CD4-positive, alpha-beta T cell treated with Interleukin-15 for 1 hour (primary cell): ENCODE data around the gene FBXW10.
"Not testable (repeated sequence)": the region's sequence is repeated elsewhere in the genome, so short reads cannot be mapped to it uniquely, and the experiment has no call there.

Experiments used
- DNase-seq: peaks from one replicate; pipeline ENCODE4 v3.0.0-alpha.2; 2020

Gene FBXW10

DNA sequence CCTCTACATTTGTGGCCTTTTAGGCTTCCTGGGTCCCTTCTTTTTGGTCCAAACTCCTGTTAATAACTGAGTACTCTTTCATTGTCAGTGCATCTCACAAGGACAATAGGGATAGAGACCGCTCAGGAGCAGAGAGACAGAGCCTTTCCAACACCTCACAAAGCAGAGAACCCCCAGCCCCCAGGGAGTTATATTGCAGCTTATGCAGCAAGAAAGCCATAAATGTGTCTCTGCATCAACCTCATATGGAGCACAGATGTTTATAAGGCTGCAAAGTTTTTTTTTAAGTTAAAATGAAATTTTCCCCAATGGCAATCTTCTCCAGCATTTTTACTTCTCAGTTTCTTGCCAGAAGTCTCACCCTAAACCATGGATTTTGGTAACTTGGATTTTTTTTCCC, 6.4 kb downstream of the FBXW10 start:
- not testable (repeated sequence) for DNase-seq

DNA sequence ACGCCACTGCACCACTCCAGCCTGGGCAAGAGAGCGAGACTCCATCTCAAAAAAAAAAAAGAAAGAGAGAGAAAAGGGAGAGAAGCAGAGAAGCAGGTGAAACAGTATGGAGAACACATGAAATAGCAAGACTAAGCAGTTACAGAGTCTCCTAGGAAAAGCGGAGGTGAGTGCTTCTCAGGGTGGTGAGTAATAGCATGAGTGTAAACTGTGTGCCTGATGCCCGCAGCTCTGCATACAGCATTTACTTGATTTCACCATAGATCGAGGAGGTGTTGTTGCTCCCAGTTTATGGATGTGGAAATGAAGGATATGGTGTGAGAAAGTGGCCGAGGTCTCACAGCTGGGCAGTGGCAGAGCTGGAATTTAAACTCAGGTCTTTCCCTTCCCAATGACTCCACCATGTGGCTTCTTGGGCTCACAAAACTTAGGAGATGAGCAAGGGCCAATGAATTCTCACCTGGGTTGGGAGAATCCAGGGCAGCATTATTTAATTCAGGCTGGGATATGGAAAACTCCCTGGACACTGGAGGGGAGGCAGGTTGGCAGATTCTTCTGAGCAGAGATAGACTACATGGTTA, 10.1 kb downstream of the FBXW10 start:
- DNase-seq = not testable (repeated sequence)

DNA sequence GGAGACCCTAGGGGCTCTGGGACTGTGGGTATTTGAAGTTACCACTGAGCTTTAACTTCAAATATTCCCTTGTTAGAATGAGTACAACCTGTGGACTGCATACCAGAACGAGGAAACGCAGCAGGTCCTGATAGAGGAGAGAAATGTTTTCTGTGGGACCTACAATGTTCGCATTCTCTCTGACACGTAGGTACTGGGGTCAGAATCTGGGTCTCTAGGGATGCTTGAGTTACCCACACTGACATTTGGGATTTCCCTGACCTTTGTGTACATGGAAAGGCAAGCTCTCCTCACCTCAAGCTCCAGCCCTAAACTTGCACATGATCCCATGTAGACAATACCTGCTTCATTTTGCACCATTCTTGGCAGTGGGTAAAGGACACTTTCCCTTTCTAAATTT, 12.1 kb downstream of the FBXW10 start:
- DNase-seq = not testable (repeated sequence)

DNA sequence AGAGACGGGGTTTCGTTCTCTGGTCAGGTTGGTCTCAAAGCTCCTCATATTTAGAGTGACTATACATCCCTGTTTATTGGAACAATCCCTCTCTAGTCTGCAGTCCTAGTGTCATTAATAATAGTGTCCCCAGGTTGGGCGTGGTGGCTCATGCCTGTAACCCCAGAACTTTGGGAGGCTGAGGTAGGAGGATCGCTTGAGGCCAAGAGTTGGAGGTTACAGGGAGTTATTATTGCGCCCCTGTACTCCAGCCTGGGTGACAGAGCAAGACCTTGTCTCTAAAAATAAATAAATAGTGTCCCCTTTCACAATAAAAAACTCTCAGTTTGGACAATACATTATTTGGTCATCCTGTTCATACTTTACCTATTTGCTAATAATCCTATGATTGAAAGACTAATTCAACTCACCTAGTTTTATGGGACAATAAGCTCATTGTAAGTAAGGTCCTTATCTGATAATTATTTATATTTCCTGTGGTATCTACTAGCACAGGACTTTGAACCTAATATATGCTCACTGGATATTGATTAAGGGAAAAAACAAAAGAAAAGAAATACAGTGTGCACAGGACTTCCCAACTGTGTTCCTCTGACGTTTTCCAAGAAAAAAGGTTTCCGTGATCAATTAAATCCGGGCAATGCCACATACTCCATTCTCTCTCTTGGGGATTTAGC, 13.7 kb downstream of the FBXW10 start:
- DNase-seq = not testable (repeated sequence)

DNA sequence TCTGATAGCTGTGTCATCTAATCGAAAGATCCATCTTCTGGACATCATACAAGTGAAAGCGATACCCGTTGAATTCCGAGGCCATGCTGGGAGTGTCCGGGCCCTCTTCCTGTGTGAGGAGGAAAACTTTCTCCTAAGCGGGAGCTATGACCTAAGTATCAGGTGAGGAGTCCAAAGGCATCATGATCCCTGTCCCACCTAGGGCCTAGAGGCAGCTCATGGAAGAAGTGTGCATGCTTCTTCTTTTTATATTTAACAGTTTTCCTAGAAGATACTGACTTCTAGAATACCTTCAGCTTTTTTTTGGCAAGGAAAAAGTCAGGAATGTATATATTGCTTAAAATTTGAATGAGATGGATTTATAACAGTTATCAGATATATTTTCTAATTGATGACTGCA, 14.5 kb downstream of the FBXW10 start:
- not testable (repeated sequence) for DNase-seq

DNA sequence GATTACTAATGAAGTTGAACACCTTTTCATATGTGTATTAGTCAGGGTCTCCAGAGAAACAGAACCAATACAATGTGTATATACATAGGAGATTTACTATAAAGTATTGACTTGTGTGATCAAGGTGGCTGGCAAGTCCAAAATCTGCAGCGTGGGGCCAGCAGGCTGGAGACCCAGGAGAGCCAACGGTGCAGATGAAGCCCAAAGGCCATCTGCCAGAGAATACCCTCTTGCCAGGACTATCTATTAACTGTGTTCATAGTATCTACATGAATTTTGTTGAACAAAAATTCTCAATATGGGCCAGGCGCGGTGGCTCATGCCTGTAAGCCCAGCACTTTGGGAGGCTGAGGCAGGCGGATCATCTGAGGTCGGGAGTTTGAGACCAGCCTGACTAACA, 16.4 kb downstream of the FBXW10 start:
- not testable (repeated sequence) for DNase-seq

DNA sequence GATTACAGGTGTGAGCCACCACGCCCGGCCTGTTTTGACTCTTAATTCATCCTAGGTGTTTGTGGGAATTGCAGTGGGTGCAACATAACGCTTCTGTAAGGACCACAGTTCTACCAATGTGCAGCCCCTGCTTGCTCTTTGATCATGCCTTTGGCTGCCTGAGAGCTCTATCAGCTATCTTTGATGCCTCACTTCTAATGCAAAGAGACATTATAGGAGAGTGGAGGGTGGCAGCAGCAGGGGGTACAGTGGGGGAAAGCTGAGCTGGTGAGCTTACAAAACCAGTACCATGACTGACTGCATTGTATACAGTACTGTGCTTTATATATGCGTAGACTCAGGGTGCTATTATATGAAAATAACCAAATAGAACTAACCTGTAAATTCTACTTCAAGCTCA, 26.7 kb downstream of the FBXW10 start:
- not testable (repeated sequence) for DNase-seq

DNA sequence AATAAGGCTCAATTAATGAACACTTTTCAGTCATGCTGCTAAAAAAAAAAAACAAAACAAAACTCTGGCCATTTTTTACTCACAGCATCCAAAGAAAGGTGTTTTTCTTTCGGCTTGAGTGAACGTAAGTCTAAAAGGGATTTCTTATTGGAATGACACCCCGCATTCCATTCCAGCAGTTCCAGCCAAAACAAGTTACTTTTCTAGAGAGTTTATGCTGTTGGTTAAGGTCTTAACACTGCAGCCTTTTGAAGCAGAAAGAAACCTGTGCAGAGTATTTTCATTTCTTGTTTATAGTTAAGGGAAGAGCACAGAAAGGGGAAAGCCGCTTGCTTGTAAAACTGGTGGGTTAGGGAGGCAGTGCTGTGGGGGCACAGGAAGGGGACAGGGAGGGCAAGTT, 27.2 kb downstream of the FBXW10 start:
- DNase-seq = not testable (repeated sequence)

DNA sequence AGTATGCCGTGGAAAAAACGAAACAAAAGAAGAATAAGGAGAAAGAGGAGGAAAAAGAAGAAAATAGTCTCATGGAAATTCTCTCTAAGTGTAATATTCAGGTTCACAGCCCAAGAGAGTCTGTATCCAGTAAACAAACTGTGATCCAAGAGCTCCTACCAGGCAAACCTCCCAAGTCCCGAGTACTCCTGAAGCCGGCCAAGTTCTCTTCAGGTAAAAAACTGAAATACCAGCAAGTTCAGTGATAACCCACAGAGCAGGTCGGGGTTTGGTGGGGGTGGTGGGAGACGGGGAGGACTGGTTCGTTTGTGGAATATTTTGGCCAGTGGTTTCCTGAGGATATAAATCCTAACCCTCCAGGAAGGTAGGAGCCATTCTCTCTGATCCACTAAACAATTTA, 28.6 kb downstream of the FBXW10 start:
- DNase-seq = no peak

DNA sequence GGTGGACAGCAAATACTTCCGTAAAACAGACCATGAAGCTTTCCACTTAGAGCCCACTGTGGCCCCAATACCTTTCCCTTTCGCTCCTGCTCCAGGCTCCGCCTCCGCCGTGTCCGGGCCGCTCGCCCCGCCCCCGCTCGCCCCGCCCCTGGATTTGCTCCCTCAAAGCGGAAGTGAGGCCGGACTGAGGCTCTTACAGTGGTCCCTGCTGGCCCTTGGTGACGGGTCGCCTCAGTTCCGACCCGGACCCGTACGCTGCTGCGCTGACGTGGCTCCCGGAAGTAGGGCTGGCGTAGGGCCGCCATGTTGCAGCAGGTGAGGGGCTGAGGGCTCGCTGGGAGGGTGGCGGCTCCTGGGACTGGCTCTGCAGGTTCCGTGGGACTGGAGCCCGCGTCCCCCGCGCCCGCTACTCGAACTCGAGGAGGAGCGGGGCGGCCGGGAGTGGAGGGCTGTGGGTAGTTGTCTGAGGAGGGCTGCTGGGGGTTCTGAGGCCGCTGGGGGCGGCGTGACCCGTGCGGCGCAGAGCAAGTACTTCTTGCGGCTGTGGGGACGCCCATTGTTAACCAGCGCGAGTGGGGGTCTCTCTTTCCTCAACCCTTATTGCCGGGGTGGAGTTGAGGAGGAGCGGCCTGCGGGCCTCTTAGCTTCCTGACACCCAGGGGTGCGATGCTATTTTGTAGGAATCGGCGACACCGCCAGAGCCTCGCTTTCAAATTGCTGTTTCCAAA, 37.3 kb downstream of the FBXW10 start, which contains the start of gene TVP23B:
TVP23B (plus strand) TSS at position 193 of the 728 bp plus-strand sequence; CDS start at position 304, 111 bp downstream.
- DNase-seq = peak; percentile 98

DNA sequence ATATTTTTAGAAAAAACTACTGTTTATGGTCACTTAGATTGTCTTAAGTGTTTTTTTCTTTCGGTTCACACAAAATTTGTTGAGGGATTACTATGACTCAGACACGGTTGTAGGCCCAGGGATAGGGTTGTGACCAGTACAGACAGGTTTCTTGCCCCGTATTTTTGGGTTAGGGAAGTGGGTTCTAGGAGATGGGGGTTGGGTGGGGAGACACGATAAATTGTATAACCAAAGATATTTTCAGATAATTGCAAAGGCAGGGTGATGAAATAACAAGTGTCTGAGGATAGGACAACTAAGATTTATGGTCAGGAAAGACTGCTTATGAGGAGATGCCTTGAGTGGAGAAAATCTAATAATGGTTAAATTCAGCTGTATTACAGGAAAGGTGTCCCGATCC, 38.0 kb downstream of the FBXW10 start:
- not testable (repeated sequence) for DNase-seq

DNA sequence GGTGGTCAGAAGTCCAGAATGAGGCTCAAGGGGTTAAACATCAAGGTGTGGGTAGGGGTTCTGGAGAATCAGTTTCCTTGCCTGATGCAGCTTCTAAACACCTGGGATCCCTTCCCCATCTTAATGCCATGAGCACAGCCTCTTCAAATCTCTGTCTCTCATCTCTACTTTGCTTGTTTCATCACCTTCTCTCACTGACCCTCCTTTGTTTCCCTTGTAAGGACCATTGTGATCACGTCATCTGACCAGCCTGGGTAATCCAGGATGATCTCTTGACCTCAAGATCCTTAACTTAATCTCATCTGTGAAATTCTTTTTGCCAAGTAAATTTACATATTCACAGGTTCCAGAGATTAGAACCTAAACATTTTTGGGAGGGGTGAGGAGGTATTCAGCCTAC, 42.1 kb downstream of the FBXW10 start:
- DNase-seq = not testable (repeated sequence)

DNA sequence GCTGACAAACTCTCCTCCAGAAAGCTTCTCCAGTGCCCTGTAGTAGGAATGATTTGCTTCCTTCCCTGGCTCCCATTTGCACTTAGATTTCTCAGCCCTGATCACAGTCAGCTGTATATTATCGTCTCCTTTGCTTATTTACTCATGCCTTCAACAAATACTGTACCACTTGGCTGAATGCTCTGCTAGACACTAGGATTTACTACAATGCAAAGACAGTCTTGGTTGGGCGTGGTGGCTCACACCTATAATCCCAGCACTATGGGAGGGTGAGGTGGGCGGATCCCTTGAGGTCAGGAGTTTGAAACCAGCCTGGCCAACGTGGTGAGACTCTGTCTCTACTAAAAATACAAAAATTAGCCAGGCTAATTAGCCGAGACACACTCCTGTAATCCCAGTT, 43.0 kb downstream of the FBXW10 start:
- DNase-seq = not testable (repeated sequence)

DNA sequence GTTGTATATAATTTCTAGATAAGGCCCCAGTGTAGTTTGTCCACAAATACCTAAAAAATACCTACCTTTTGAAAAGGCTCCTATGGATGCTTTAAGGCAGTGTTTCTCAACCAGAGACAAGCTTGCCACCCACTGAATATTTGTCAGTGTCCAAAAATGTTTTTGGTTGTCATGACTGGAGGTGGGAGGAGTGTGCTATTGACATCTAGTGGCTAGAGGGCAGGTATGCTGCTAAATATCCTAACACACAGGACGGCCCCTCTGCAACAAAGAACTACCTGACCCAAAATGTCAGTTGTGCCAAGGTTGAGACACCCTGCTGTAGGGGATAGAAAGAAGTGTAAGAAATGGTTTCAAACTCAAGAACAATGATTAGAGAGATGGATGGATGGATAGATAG, 47.5 kb downstream of the FBXW10 start:
- DNase-seq = not testable (repeated sequence)

DNA sequence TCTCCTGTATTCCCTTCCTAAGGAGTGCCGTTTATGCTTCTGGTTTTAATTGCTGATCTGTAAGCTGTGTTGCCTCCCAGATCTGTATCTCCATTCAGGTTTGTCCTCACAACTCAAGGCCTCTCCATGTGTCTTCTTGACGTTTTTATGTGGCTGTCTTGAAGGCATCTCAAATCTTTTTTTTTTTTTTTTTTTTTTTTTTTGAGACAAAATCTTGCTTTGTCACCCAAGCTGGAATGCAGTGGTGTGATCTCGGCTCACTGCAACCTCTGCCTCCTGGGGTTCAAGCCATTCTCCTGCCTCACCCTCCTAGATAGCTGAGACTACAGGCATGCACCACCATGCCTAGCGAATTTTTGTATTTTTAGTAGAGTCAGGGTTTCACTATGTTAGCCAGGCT, 51.0 kb downstream of the FBXW10 start:
- DNase-seq = not testable (repeated sequence)

DNA sequence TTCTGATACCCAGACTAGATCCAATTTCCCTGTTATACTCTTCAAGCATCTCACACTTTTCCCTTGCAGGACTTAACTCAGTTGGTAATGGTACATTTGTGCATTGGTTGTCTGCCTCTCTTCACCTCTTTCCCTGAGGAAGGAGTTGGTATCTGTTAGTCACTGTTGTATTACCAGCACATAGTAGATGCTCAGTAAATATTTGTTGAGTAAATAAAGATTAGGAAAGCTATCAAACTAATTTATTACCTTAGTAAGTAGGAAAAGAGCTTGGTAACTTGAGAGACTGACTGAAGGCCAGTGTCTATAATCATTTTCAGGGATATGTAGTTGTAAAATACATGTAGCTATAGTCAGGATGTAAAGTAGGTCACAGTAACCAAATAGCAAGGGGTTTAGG, 53.0 kb downstream of the FBXW10 start:
- not testable (repeated sequence) for DNase-seq

DNA sequence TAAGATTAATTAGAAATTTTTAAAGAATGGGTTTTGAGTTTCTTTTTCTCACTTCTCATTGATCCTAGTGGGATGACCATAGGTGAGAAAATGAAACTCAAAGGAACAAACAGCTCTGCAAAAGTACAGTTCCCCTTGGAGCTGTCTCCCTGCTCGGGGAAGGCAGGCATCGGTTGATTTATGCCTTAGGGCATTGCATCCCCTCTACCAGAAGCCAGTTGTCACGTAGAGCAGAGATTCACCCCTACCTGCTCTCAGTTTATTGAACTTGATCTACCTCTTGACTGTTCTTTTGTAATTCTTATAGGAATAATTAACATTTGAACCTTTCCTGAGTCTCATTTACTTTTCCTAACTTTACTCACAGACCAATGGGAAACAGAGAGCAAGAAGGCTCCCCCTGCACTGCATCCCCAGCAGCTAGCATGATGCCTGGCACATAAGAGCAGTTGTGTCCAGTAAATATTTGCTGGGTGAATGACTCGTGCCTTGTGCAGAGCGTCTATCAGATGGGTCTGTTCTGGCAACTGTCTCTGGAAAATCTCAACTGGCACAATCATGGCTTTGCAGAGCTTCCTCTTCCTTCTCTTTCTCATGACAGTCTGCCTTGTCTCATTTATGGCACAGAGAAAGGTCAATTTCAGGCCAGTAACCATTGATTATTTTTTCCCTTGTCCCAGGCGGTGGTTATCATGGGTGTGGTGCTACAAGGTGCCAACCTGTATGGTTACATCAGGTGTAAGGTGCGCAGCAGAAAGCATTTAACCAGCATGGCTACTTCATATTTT, 59.8 kb downstream of the FBXW10 start:
- not testable (repeated sequence) for DNase-seq

DNA sequence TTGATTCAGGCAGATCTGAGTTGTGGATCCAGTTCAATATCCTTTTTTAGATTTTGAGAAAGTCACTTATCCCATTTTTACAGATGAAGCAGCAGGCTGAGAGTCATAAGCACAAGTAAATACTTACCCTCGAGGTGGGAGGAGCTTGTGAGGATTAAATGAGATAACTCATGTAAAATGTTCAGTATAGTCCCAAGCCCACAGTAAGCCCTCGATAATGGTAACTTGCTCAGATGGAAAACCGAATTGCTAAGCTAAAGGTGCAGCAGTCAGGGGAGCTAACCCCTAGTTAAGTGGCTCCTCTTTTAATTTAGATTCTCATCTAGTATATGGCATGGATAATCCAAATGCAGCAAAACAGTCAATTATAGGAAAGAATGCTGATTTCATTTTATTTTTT, 72.1 kb downstream of the FBXW10 start:
- not testable (repeated sequence) for DNase-seq

DNA sequence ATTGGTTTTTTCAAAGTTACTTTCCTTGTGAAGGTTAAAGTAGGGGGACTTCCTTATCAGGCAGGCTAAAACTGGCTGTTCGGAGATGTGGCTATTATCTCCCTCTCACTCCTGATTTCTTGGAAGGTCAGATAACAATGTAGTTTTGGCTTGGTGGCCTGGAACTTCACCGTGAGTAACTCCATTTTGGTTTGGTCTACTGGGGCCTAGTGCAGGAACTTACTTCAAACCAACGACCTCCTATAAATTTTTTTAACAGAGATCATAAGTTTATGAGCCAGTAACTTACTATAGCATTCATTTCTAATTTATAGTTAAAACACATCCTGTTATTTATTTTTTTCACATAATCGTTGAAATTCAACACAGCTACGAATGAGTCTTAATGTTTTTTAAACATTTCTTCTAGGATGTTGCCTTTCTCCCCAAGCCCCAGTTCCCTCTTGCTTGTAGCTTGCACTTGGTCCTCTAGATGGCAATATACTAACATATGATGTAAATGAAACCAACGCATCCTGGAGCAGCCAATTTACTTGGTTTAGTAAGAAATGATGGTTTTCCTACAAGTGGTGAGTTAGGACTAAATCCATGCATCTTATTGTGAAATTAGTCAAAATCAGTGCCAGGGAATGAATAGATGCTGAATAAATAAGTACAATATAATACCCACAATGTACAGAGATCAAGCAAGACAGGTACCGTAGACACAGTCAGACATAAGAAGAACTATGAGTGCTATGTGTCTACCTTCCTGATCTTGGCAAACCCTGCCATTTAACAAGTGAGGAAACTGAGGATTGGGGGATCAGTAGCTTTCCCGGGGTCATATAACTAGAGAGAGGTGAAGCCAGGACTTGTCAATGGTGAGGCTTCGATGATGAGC, 72.9 kb downstream of the FBXW10 start:
- DNase-seq = peak; percentile 22

DNA sequence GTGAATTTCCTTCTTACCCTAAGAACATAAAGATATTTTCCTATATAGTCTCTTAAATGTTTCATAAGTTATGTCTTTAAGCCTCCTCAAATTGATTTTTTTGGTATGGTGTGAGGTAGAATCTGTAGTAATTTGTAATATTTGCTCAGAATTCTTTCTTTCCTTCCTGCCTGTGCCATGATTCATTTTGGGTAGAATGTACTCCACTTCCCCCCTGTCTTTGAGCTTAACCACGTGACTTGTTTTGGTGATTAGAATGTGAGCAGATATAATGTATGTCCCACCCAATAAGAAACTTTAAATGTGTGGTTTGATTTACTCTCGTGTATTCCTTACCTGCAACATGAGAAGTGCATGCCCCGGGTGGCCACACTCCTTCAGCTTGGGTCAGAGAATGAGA, 77.6 kb downstream of the FBXW10 start:
- DNase-seq = not testable (repeated sequence)

DNA sequence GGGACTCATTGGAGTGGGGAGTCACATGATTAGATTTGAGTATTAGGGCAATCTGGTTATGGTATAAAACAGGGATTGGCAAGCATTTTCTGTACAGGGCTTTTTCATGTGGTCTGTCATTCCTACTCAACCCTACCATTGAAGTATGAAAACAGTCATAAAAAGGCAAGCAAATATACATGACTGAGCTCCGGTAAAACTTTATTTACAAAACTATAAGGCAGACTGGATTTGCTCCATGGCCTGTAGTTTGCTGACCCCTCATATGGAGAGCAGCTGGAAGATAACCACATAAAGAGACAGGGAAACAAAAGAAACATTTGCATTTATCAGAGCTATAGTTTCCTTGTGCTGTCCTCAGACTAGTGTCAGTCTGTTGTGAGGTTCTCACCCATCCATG, 83.8 kb downstream of the FBXW10 start:
- not testable (repeated sequence) for DNase-seq
